Stimulated activated effector memory CD8-positive, alpha-beta T cell treated with anti-CD3 and anti-CD28 coated beads, Interleukin-12 subunit alpha, Interleukin-12 subunit beta, amount 100 ng/mL, for 72 hours (primary cell): ENCODE measurements around the gene B3GLCT.

Source experiments
- ATAC-seq: fragments of 150-1000 bp; cut with Tn5 transposase; 2 replicates; pipeline ENCODE4 v1.10.0; 2021
- DNase-seq, 2 donors: peaks; one replicate each; pipeline ENCODE4 v3.0.0; 2021 to 2022; ENCODE audit warnings: low spot score in 2 of 2
- H3K27ac Mint-ChIP-seq: one replicate; pipeline ENCODE4 v1.8.0; 2022; ENCODE audit warnings: mild to moderate bottlenecking, mixed read lengths
- H3K36me3 Mint-ChIP-seq: one replicate; pipeline ENCODE4 v1.8.0; 2022; ENCODE audit warnings: mild to moderate bottlenecking, mixed read lengths
- H3K4me1 Mint-ChIP-seq: one replicate; pipeline ENCODE4 v1.8.0; 2022; ENCODE audit warnings: mixed read lengths
- H3K4me3 Mint-ChIP-seq: one replicate; pipeline ENCODE4 v1.8.0; 2022; ENCODE audit warnings: mild to moderate bottlenecking, mixed read lengths
- H3K9me3 Mint-ChIP-seq: one replicate; pipeline ENCODE4 v1.8.0; 2022; ENCODE audit warnings: mixed read lengths

The B3GLCT gene

DNA sequence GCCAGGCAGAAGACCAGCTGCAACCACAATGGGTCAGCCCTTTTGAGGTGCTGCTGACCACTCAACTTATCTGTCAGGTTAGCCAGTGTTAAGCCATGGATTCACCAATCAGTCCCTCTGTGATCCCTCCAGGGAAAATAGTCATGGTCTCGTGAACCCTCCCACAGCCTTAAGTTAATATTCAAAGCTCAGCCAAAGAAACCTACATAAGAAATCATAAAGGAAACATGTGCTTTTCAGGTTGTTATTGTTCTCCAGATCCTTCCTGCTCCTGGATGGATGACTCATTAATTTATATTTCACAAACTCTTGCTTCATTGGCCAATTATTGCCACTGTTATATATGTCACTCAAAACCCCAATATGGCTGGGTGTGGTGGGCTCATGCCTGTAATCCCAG is 161.9 kb downstream of the B3GLCT start:
- H3K27ac Mint-ChIP-seq = no peak overlapping the region
- DNase-seq (no peak), ATAC-seq (no peak)
- H3K4me3 Mint-ChIP-seq = no peak overlapping the region
- peaks cover 2% of the 10 kb centered on the region for H3K9me3 Mint-ChIP-seq
- H3K4me1 Mint-ChIP-seq = no peaks in the 10 kb centered on the region
- H3K36me3 Mint-ChIP-seq = no peaks in the 10 kb centered on the region

DNA sequence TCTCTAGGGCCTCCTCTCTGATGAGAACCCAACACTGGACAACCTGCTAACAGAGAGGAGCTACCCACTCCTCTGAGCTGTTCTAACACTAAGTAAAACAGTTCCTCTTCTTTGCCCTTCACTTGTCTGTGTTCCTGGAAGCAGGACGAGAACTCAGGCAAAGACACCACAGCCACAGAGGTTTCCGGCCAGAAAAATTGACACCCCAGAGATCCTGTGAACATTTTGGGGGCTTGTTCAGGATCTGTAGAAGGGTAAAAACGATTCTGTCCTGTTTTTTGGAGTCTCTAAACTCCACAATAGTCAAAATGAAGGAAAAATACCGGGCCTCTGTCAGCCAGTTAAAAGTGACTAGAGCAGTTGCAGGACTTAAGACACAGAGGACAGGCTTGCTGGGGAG is 165.9 kb downstream of the B3GLCT start:
- Mint-ChIP-seq H3K4me3 (no peak overlapping the region), H3K9me3 (peaks cover 2% of the 10 kb centered on the region), H3K36me3 (no peaks in the 10 kb centered on the region), H3K4me1 (no peaks in the 10 kb centered on the region), H3K27ac (no peak overlapping the region)
- DNase-seq (no peak), ATAC-seq (no peak)

DNA sequence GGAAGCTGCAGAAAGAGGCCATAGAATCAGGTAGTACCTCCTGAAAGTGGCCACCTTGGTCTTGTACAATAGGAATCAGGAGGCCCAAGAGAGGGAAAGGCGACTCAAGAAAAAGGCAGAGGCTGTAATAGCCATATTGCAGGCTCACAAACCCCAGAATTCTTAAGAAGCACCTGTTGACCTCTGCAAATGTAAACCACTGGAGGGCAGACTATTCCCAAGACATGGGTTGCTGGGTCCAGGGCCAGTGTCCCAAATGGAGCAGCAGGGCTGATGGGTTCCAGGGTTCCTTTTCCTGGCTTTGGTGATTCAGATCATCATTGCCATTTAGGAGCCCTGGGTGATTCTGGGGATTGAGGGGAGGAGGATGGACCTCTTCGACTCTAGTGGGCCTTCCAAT is 167.6 kb downstream of the B3GLCT start:
- Mint-ChIP-seq H3K4me1 (no peaks in the 10 kb centered on the region), H3K4me3 (no peak overlapping the region), H3K27ac (no peak overlapping the region), H3K9me3 (peaks cover 2% of the 10 kb centered on the region), H3K36me3 (no peaks in the 10 kb centered on the region)
- DNase-seq (no peak), ATAC-seq (no peak)

DNA sequence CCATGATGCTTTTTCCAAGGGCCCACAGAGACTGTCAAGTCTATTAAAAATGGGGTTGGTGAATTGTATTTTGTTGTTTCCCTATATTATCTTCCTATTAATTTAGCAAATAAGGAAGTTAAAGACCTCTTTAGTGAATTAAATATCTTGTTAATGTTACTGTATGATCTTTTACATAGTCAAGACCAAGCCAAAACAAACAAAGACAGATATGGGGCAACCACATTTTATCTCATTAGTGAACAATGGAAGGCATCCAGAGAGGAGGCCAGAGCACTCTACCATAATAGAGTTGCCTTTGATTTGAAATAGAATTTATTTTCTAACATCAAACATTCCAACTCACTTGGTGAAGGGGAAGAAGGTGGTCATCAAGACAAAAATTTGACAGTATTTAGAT is 169.4 kb downstream of the B3GLCT start:
- no peak overlapping the region for H3K27ac Mint-ChIP-seq
- ATAC-seq (no peak), DNase-seq (no peak)
- H3K9me3 Mint-ChIP-seq = peaks cover 2% of the 10 kb centered on the region
- H3K4me3 Mint-ChIP-seq = no peak overlapping the region
- H3K4me1 Mint-ChIP-seq = no peaks in the 10 kb centered on the region
- no peaks in the 10 kb centered on the region for H3K36me3 Mint-ChIP-seq

DNA sequence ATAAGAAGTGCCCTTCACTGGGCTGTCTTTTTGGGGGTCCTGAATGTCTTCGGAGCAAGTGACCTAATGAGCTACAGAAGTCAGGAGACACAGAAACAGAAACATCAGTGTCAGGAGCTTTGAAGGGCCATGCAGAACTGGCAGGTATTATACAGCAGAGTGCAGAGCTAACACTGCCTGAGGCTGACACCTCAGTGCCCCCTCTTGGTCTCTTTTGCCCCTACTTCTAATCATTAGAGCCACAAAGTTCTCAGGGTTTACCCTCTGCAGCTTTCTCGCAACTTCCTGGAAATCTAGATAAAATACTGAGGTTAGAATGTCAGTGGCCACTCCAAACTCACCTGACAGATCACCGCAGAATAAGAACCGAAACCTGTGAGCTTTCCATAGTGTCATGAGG is 172.7 kb downstream of the B3GLCT start:
- H3K4me1 Mint-ChIP-seq = no peaks in the 10 kb centered on the region
- no peaks in the 10 kb centered on the region for H3K9me3 Mint-ChIP-seq
- no peak overlapping the region for H3K27ac Mint-ChIP-seq
- DNase-seq (no peak), ATAC-seq (no peak)
- H3K36me3 Mint-ChIP-seq = no peaks in the 10 kb centered on the region
- no peak overlapping the region for H3K4me3 Mint-ChIP-seq

DNA sequence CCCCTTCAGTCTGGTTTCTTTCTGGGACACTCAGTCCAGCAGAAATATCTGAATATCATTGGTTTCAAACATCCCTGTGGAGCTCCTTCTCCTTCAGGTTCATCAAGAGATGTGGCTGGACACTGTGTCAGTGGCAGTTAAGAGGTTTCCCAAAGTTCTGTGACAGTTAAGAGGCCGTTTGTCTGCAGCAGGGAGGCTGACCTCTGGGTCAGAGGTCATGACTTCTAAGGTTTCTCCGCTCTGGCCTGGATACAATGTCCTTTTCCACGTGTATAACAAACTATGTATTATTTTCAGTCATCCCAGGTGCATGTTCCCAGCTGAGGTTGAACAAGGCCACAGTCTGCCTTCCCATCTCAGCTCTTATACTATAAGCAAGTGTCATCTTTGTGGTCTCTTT is 174.9 kb downstream of the B3GLCT start:
- DNase-seq (no peak), ATAC-seq (no peak)
- no peaks in the 10 kb centered on the region for H3K9me3 Mint-ChIP-seq
- no peaks in the 10 kb centered on the region for H3K4me1 Mint-ChIP-seq
- no peak overlapping the region for H3K27ac Mint-ChIP-seq
- H3K4me3 Mint-ChIP-seq = no peak overlapping the region
- no peaks in the 10 kb centered on the region for H3K36me3 Mint-ChIP-seq

DNA sequence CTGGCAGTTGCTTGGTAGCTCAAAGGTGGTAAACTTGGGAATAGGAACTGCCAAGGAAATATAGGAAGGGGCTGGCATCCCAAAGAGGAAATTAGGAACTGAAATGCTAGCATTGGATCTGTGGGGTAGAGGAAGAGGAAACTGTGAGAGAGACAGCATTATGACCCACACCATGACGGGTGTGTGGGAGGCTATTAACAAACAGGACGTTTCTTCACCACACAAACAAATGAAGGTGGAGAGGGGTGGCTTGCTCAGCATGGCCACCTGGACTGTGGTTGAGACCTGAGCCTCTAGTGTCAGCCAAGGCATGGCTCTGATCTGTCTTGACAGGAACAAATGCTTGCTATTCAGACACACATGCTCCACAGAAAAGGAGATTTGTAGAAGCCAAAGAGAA is 178.2 kb downstream of the B3GLCT start:
- DNase-seq = no peak
- H3K9me3 Mint-ChIP-seq = no peaks in the 10 kb centered on the region
- H3K36me3 Mint-ChIP-seq = no peaks in the 10 kb centered on the region
- no peak overlapping the region for H3K27ac Mint-ChIP-seq
- H3K4me1 Mint-ChIP-seq = no peaks in the 10 kb centered on the region
- no peak for ATAC-seq
- no peak overlapping the region for H3K4me3 Mint-ChIP-seq

DNA sequence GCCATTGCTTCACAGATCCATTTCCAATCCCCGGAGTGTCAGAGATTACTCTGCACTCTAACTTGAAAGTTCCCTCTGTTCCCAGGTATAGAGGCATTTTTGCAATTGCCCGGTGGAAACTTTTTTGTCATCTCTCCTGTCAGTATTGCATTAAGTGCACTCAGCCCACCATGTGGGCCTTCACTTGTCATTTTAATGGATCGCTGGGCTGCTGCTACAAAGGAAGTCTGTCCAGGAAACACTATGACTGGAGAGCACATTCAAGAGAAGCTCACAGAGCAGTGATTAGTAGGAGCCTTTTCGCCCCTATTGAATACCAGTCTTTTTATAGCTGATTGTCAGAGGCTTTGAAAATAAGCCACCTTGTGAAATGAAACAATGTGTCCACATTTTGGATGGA is 180.9 kb downstream of the B3GLCT start:
- no peaks in the 10 kb centered on the region for H3K4me1 Mint-ChIP-seq
- H3K9me3 Mint-ChIP-seq = no peaks in the 10 kb centered on the region
- ATAC-seq = no peak
- DNase-seq = no peak
- H3K4me3 Mint-ChIP-seq = no peak overlapping the region
- H3K36me3 Mint-ChIP-seq = no peaks in the 10 kb centered on the region
- no peak overlapping the region for H3K27ac Mint-ChIP-seq
